Mammary epithelial cell (primary cell): Measurements from ENCODE around the gene ZDHHC12.

Experiments used
- CTCF ChIP-seq, 2 donors: IDR thresholded peaks in 1 of 2; conservative IDR thresholded peaks in 1 of 2; 2 replicates each; pipeline ENCODE4 v1.5.1; 2011 to 2012; ENCODE audit warnings: inconsistent platforms in 2 of 2, low read length in 2 of 2, mild to moderate bottlenecking in 2 of 2, control low read depth in 1 of 2, low read depth in 1 of 2; ENCODE audit not compliant: insufficient read depth in 1 of 2; ENCODE audit errors: extremely low read depth in 1 of 2
- EZH2 ChIP-seq: IDR thresholded peaks from 2 replicates; pipeline ENCODE4 v1.6.1; 2012; ENCODE audit warnings: low read length, inconsistent platforms, borderline replicate concordance

GRCh38 chr9:128719919-128720605 lies 3.9 kb downstream of the ZDHHC12 start:
- TF ChIP-seq EZH2 (no peak), CTCF (conservative IDR thresholded peaks at IDR 0.05 in 1 of 2, IDR thresholded peaks at IDR 0.05 in 1 of 2; ENCODE audit: extremely low read depth in 1 of 2, insufficient read depth in 1 of 2, low read depth in 1 of 2, low read length in 2 of 2) (no peak)
